Posterior vena cava (tissue), 2 donors: ENCODE measurements around the gene SEPTIN10. TPM values are rescaled to one million over a fixed set of nuclear protein-coding genes. Genes with fewer than 3 reads are reported as not detected.

ENCODE experiments used
- total RNA-seq, 2 donors: library from RNA; stranded (reverse); fragmentation: NEBNext Ultra II Directional; extraction: Animal tissue kit (Norgen Biotek cat#: 25700); gene quantifications; one replicate each; pipeline ENCODE4 v1.2.1, GENCODE V29; 2021
- donor health status: DM: yes; HTN: yes; CAD: no.
- donor health status: DM: yes; HTN: yes; CAD: no.

SEPTIN10 gene
- total RNA-seq, 2 donors from 2014 or later = 88.3 to 115 TPM

Other genes starting within 250 kb of the SEPTIN10 start
- gene SOWAHC, start 398 bp upstream of the SEPTIN10 start, total RNA-seq = 10 to 100 TPM in 1 of 2 donors, 1 to 10 TPM in 1; 8.8 to 12.2 TPM
- 10 to 100 TPM; 53.6 to 81.6 TPM for gene RGPD5, start 180.3 kb upstream of the SEPTIN10 start, total RNA-seq